GM12878 (cell line): Measurements from ENCODE around the gene KCTD2.

Source experiments
- CBFB ChIP-seq: IDR thresholded peaks from 2 replicates; pipeline ENCODE4 v1.6.1; 2016; ENCODE audit warnings: antibody characterized with exemption, low read depth
- CEBPB ChIP-seq, 2 experiments: fragments of 150-350 bp in 1 of 2; IDR thresholded peaks; 2 replicates each; pipeline ENCODE4 v1.6.1; 2012 to 2014; ENCODE audit warnings: low read depth in 2 of 2, low read length in 2 of 2, borderline replicate concordance in 1 of 2, inconsistent platforms in 1 of 2
- CHD2 ChIP-seq: IDR thresholded peaks from 2 replicates; pipeline ENCODE4 v1.6.1; 2011; ENCODE audit warnings: low read depth, low read length, improper control_type of control experiment, borderline replicate concordance
- CTCF ChIP-seq, 3 experiments: IDR thresholded peaks in 2 of 3; conservative IDR thresholded peaks in 1 of 3; 2 replicates each; pipeline ENCODE4 v1.5.1; 2011; ENCODE audit warnings: low read depth in 3 of 3, low read length in 3 of 3, mild to moderate bottlenecking in 3 of 3, control low read depth in 2 of 3, moderate library complexity in 2 of 3, inconsistent platforms in 1 of 3, mixed read lengths in 1 of 3; ENCODE audit not compliant: control insufficient read depth in 2 of 3, insufficient read depth in 1 of 3; ENCODE audit errors: extremely low read depth in 1 of 3
- E2F8 ChIP-seq: fragments of 450-650 bp; IDR thresholded peaks from 2 replicates; pipeline ENCODE4 v1.6.1; 2018; ENCODE audit warnings: mild to moderate bottlenecking, low read depth, moderate library complexity; ENCODE audit not compliant: partially characterized antibody
- EZH2 ChIP-seq: IDR thresholded peaks from 2 replicates; pipeline ENCODE4 v1.6.1; 2012; ENCODE audit warnings: low read depth, mild to moderate bottlenecking, control low read depth, inconsistent platforms, low read length, borderline replicate concordance; ENCODE audit not compliant: control insufficient read depth
- POLR2A ChIP-seq: IDR thresholded peaks from 2 replicates; pipeline ENCODE4 v1.6.1; 2011; ENCODE audit warnings: low read depth, mild to moderate bottlenecking, low read length
- POLR2AphosphoS5 ChIP-seq: IDR thresholded peaks from 2 replicates; pipeline ENCODE4 v1.6.1; 2011; ENCODE audit warnings: mild to moderate bottlenecking, low read length, inconsistent platforms
- RCOR1 ChIP-seq: conservative IDR thresholded peaks from 2 replicates; pipeline ENCODE4 v1.6.1; 2012; ENCODE audit warnings: low read depth, low read length, improper control_type of control experiment
- RELA ChIP-seq: fragments of 450-650 bp; IDR thresholded peaks from 2 replicates; pipeline ENCODE4 v1.8.0; 2014; ENCODE audit warnings: borderline replicate concordance; ENCODE audit not compliant: partially characterized antibody
- REST ChIP-seq: IDR thresholded peaks from 2 replicates; pipeline ENCODE4 v1.6.1; 2012; ENCODE audit warnings: mild to moderate bottlenecking, low read depth, low read length
- SUZ12 ChIP-seq: fragments of 200-600 bp; sonication (generic); IDR thresholded peaks from one replicate; pipeline ENCODE4 v1.6.1; 2018; ENCODE audit warnings: antibody characterized with exemption, mild to moderate bottlenecking; ENCODE audit not compliant: unreplicated experiment

GRCh38 chr17:75064867-75065561, 18.0 kb downstream of the KCTD2 start:
- TF ChIP-seq CBFB (no peak), E2F8 (no peak), REST (no peak), CEBPB (IDR thresholded peaks at IDR 0.05; ENCODE audit: borderline replicate concordance in 1 of 2, low read depth in 2 of 2, low read length in 2 of 2) (no peak), RCOR1 (no peak), CTCF (IDR thresholded peaks at IDR 0.05 in 2 of 3, conservative IDR thresholded peaks at IDR 0.05 in 1 of 3; ENCODE audit: control insufficient read depth in 2 of 3, extremely low read depth in 1 of 3, insufficient read depth in 1 of 3, low read depth in 3 of 3, low read length in 3 of 3) (no peak), CHD2 (no peak), POLR2A (no peak), RELA (no peak), EZH2 (no peak), POLR2AphosphoS5 (no peak), SUZ12 (no peak)
